Epithelial cell of esophagus (primary cell): ENCODE data around the gene EXD2.

Experiments
- DNase-seq: peaks from one replicate; pipeline ENCODE4 v3.0.0; 2010; ENCODE audit warnings: low read depth
- H3K4me3 ChIP-seq: 2 replicates; pipeline ENCODE4 v1.5.1; 2011; ENCODE audit warnings: mild to moderate bottlenecking, low read length, control low read depth
- TF ChIP-seq, protein P1 (sequence below): IDR thresholded peaks from 2 replicates; pipeline ENCODE4 v1.5.1; 2011; ENCODE audit warnings: low read depth, mild to moderate bottlenecking, low read length, control low read depth, inconsistent platforms; ENCODE audit not compliant: insufficient read depth; ENCODE audit errors: missing control alignments

Gene EXD2

DNA sequence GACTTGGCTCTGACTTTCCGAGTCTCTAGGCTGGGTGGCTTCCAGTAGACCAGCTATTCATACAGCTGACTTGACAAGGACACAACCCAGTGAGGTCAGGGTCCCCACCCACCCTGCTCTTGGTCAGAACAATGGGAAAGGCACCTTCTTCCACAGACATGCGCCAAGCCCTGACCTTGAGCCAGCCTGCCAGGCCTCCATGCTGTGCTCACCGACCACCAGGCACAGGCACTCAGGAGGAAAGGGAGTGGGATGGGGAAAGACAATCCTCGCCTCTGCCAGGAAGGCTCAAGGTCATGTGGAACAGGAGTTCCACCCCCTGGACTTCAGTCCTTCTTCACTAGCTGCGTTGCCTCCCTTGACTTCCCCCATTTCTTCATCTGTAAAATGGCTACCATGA lies 100.1 kb downstream of the EXD2 start:
- no peak overlapping the region for H3K4me3 ChIP-seq
- TF ChIP-seq, protein P1, sequence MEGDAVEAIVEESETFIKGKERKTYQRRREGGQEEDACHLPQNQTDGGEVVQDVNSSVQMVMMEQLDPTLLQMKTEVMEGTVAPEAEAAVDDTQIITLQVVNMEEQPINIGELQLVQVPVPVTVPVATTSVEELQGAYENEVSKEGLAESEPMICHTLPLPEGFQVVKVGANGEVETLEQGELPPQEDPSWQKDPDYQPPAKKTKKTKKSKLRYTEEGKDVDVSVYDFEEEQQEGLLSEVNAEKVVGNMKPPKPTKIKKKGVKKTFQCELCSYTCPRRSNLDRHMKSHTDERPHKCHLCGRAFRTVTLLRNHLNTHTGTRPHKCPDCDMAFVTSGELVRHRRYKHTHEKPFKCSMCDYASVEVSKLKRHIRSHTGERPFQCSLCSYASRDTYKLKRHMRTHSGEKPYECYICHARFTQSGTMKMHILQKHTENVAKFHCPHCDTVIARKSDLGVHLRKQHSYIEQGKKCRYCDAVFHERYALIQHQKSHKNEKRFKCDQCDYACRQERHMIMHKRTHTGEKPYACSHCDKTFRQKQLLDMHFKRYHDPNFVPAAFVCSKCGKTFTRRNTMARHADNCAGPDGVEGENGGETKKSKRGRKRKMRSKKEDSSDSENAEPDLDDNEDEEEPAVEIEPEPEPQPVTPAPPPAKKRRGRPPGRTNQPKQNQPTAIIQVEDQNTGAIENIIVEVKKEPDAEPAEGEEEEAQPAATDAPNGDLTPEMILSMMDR: no peak
- DNase-seq: no peak

DNA sequence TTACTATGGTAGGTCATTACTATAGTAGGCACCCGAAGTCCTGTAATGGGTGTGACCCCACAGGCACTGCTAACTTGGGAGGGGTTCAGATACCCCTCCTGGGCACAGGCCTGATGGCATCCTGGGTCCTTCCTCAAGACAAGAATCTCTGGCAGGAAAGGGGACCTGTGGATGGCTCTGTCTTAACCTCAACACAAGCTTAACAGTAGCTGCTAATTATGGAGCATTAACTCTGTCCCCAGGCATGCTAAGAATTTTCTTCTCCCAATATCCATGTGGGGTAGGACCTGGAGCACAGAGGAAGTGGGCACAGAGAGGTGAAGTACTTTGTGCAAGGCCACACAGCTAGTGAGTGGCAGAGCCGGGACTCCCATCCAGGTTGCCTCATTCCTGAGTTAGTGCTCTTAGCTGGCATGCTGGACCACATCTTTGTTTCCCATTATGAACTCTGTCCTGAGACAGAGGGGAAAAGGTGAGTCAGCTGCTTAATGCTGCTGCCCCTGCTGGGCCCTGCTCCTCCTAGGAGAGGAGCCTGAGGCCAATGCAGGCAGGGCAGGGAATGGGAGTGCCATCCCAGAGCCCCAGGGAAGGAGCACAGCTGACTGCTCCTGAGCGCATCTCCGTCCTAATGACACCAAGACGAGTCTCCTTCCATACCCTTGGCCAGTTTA lies 100.7 kb downstream of the EXD2 start:
- H3K4me3 ChIP-seq: no peak overlapping the region
- no peak for DNase-seq
- TF ChIP-seq, protein P1: no peak
